ENCODE measurements around the gene JARID2. TPM values are rescaled to one million over a fixed set of nuclear protein-coding genes. Genes with fewer than 3 reads are reported as not detected.

The JARID2 gene
- total and polyA plus RNA-seq, 2 of the 13 experiments (the other 11 are each of a cell fraction or from before 2014, with no cell fraction given): 7.5 to 10.3 TPM

- TF ChIP-seq ZNF431 (CRISPR knock-in tag; IDR thresholded peaks at IDR 0.05; ENCODE audit: borderline replicate concordance, low read depth) (peak; percentile 80), KLF12 (CRISPR knock-in tag; IDR thresholded peaks at IDR 0.05; ENCODE audit: borderline replicate concordance) (peak; percentile 13; the same call in 1 of the 2 replicates), ZNF513 (CRISPR knock-in tag; conservative IDR thresholded peaks at IDR 0.05) (no peak), TAF1 (CRISPR knock-in tag; IDR thresholded peaks at IDR 0.05) (no peak; the same call in 1 of the 2 replicates), MBNL3 (CRISPR knock-in tag; conservative IDR thresholded peaks at IDR 0.05) (no peak), SKIL (CRISPR knock-in tag; IDR thresholded peaks at IDR 0.05; ENCODE audit: borderline replicate concordance) (peak; percentile 59; the same call in 1 of the 2 replicates), SRSF9 (IDR thresholded peaks at IDR 0.05; ENCODE audit: borderline replicate concordance, insufficient read depth, low read depth, low read length, poor library complexity, severe bottlenecking) (no peak), NFYB (CRISPR knock-in tag; IDR thresholded peaks at IDR 0.05) (no peak), RFX3 (CRISPR knock-in tag; IDR thresholded peaks at IDR 0.05) (no peak), PAF1 (CRISPR knock-in tag; IDR thresholded peaks at IDR 0.05) (no peak), ZNF503 (CRISPR knock-in tag; IDR thresholded peaks at IDR 0.05) (no peak), ZNF296 (CRISPR knock-in tag; conservative IDR thresholded peaks at IDR 0.05) (no peak; the same call in 1 of the 2 replicates), ZNF567 (CRISPR knock-in tag; IDR thresholded peaks at IDR 0.05; ENCODE audit: borderline replicate concordance) (peak; percentile 66; the same call in 1 of the 2 replicates), STAT5B (CRISPR knock-in tag; IDR thresholded peaks at IDR 0.05) (no peak), POLR2G (IDR thresholded peaks at IDR 0.05; ENCODE audit: low read depth, low read length) (peak; percentile 42), SMAD3 (CRISPR knock-in tag; IDR thresholded peaks at IDR 0.05) (no peak)
- TF ChIP-seq, protein P1, sequence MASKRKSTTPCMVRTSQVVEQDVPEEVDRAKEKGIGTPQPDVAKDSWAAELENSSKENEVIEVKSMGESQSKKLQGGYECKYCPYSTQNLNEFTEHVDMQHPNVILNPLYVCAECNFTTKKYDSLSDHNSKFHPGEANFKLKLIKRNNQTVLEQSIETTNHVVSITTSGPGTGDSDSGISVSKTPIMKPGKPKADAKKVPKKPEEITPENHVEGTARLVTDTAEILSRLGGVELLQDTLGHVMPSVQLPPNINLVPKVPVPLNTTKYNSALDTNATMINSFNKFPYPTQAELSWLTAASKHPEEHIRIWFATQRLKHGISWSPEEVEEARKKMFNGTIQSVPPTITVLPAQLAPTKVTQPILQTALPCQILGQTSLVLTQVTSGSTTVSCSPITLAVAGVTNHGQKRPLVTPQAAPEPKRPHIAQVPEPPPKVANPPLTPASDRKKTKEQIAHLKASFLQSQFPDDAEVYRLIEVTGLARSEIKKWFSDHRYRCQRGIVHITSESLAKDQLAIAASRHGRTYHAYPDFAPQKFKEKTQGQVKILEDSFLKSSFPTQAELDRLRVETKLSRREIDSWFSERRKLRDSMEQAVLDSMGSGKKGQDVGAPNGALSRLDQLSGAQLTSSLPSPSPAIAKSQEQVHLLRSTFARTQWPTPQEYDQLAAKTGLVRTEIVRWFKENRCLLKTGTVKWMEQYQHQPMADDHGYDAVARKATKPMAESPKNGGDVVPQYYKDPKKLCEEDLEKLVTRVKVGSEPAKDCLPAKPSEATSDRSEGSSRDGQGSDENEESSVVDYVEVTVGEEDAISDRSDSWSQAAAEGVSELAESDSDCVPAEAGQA (IDR thresholded peaks at IDR 0.05; ENCODE audit: low read depth): no peak
- TF ChIP-seq, protein P1 (CRISPR knock-in tag; IDR thresholded peaks at IDR 0.05; ENCODE audit: borderline replicate concordance): 0 out of 2 replicates have a peak, but pooled peaks have one; percentile 63
These were observed 1.1 kb upstream of the JARID2 start (continued) for GRCh38 chr6:15244620-15245360.

Measured in HepG2 (cell line).